GM12865 (cell line): Measurements from ENCODE around the gene CRIM1.

Experiments
- DNase-seq: peaks from one replicate; pipeline ENCODE4 v3.0.0; 2010; ENCODE audit warnings: low read depth
- H3K4me3 ChIP-seq: 2 replicates; pipeline ENCODE4 v1.5.1; 2011; ENCODE audit warnings: mild to moderate bottlenecking, low read depth, low read length, control low read depth
- CTCF ChIP-seq: IDR thresholded peaks from 2 replicates; pipeline ENCODE4 v1.5.1; 2011; ENCODE audit warnings: low read length, control low read depth, low read depth, inconsistent platforms; ENCODE audit not compliant: insufficient read depth; ENCODE audit errors: missing control alignments

CRIM1 gene

DNA sequence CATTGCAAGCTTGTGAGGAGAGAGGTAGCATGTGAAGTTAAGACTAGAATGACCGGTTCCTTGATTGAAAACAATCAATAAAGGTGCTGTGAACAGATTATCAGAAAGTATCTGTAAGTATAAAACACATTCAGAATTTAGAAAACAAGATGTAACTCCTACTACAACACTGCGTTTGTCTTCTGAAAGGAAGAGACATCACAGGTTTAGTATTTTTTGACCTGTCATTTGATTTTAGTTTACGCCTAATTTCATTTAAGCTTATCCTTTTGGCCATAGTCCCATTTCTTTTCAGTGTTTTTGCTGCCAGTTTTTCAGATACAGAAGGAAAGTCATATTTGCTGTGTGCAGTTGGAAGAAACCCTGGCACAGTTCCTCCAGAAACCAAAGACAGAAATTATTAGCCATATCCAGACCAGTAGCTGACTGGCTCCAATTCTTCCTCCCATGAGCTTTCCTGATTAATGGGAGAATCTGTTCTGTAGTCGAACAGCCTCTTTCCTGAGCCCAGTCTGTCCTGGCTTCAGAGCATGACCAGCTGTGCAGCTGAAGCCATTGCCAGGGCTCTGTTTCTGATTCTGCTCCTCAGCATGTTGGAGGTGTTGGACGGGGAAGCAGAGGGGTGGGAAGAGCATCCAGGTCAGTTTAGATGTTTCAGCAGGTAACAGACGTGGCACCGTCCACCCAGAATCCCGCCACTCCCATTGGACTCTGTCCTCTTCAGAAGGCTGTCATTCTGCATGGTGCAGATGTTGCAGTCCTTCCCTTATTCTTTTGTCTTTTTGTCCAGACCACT lies 61.0 kb downstream of the CRIM1 start:
- DNase-seq, result no peak
- no peak for TF ChIP-seq CTCF
- no peak overlapping the region for H3K4me3 ChIP-seq

GRCh38 chr2:36420569-36421181 lies 65.1 kb downstream of the CRIM1 start:
- H3K4me3 ChIP-seq, result no peak overlapping the region
- no peak for TF ChIP-seq CTCF
- no peak for DNase-seq

DNA sequence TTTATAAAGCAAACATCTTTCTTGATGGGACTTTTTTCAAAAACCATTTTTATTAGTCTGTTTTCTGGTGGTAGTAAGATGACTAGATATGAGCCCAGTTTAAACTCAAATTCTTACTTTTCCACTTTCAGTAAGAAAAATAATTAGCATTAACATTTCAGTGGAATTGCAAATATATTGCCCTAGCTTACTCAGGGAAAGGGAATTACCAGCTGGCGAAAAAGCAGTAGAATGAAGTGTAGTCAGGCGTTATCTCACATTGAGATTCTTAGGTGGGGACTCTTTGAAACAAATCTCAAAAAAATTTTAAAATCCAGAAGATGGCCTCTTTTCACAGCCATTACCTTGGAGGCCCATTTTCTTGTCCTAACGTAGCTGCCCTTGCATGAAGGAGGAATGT lies 65.8 kb downstream of the CRIM1 start:
- DNase-seq, result no peak
- H3K4me3 ChIP-seq, result no peak overlapping the region
- no peak for TF ChIP-seq CTCF

DNA sequence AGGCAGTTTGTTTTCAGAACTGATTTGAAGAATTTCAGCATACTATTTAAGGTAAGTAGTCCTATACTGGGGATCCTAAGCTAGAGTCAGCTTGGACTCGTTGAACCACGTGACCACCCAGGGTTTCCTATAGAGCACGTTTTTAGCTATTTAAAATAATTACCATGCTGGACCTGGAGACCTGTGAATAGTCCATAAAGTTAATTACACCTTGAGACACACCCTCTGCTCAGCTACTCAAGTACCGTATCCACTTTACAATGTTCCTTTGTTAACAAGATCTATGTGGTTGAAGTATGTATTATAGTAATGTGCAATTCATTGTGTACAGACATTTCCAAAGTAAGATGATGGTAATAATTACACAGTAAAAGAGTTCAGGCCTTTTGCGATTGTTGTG lies 67.6 kb downstream of the CRIM1 start:
- H3K4me3 ChIP-seq, result no peak overlapping the region
- DNase-seq, result no peak
- TF ChIP-seq CTCF, result no peak

DNA sequence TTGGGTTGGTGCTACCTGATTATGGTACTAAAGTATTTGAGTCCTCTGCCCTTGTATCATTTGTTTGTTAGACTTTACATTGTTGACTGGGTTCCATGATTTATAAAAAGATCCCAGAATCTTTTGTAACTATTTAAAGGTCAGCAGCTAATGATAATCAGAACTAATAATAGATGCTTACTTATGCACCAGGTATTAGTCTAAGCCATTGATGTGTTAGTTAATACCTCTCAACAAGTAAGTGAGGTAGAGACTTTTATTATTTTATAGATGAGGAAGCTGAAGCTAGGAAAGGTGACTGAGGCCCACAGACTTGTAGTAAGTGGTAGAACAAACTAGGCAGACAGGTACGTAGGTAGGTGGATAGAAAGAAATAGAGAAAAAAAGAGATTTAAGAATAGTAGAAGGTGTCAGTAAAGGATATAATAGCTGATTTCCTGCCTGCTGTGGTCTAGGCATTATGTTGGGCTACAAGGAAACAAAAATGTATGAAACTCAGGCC lies 68.1 kb downstream of the CRIM1 start:
- no peak for DNase-seq
- H3K4me3 ChIP-seq, result no peak overlapping the region
- TF ChIP-seq CTCF, result no peak

DNA sequence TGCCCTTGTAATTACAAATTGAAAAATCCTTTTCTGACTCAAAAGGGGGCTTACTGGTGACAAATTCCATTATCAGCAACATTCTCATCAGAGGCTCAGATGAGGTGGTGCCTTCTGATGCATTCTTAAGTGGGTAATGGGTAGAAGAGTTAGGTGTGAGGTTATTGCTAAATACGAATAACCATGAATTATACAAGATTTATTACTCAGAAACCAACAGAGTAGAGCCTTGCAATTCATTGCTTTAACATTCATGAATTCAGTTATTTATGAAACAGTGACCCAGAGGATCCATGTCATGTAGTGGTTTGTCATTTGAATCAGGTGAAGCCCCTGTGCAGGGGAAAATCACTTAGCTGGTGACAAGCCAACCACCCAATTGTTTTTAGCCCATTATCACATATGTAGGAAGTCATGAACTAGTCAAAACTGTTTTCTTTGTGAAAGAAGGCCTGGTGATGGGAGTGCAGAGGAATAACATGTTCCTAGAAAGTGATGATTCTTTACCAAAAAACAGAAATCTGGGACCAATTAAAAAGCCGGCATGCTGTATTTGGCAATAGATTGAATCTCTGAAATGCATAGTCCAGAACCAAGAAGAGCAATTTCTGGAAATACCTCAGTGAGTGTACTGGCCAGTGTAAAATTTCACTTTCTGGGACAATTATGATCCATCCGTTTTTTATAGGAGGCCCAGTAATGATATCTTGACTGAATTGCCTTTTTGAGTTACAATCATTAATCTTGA lies 70.2 kb downstream of the CRIM1 start:
- no peak overlapping the region for H3K4me3 ChIP-seq
- no peak for DNase-seq
- TF ChIP-seq CTCF, result no peak
